ENCODE measurements around the gene PDPN.

The PDPN gene

GRCh38 chr1:13583595-13583965 is at the start of gene PDPN:
Gene PDPN, plus strand, starts transcription at chr1:13583832. Its CDS starts 202 bp downstream, at chr1:13584034.
- H3K4me3 ChIP-seq (ENCODE audit: control insufficient read depth, low read depth, low read length): peak within 1 kb of the TSS; percentile 50
- no peak for DNase-seq (ENCODE audit: low read depth)
- no peak for TF ChIP-seq CTCF (conservative IDR thresholded peaks at IDR 0.05; ENCODE audit: control insufficient read depth, insufficient read depth, low read depth, low read length)

- TF ChIP-seq CTCF (conservative IDR thresholded peaks at IDR 0.05; ENCODE audit: control insufficient read depth, insufficient read depth, low read depth, low read length): no peak
- DNase-seq (ENCODE audit: low read depth): no peak
- H3K4me3 ChIP-seq (ENCODE audit: control insufficient read depth, low read depth, low read length): no peak overlapping the region
Measured at GRCh38 chr1:13535227-13535626, 48.4 kb upstream of the PDPN start.

- TF ChIP-seq CTCF (conservative IDR thresholded peaks at IDR 0.05; ENCODE audit: control insufficient read depth, insufficient read depth, low read depth, low read length): no peak
- no peak for DNase-seq (ENCODE audit: low read depth)
- no peak overlapping the region for H3K4me3 ChIP-seq (ENCODE audit: control insufficient read depth, low read depth, low read length)
Measured at GRCh38 chr1:13536571-13536970, 47.1 kb upstream of the PDPN start.

GRCh38 chr1:13538832-13539231 is 44.8 kb upstream of the PDPN start:
- DNase-seq (ENCODE audit: low read depth): no peak
- no peak overlapping the region for H3K4me3 ChIP-seq (ENCODE audit: control insufficient read depth, low read depth, low read length)
- TF ChIP-seq CTCF (conservative IDR thresholded peaks at IDR 0.05; ENCODE audit: control insufficient read depth, insufficient read depth, low read depth, low read length): no peak

GRCh38 chr1:13539683-13540082 is 43.9 kb upstream of the PDPN start:
- TF ChIP-seq CTCF (conservative IDR thresholded peaks at IDR 0.05; ENCODE audit: control insufficient read depth, insufficient read depth, low read depth, low read length): no peak
- no peak overlapping the region for H3K4me3 ChIP-seq (ENCODE audit: control insufficient read depth, low read depth, low read length)
- no peak for DNase-seq (ENCODE audit: low read depth)

GRCh38 chr1:13540866-13541265 is 42.8 kb upstream of the PDPN start:
- TF ChIP-seq CTCF (conservative IDR thresholded peaks at IDR 0.05; ENCODE audit: control insufficient read depth, insufficient read depth, low read depth, low read length): no peak
- H3K4me3 ChIP-seq (ENCODE audit: control insufficient read depth, low read depth, low read length): no peak overlapping the region

More at GRCh38 chr1:13540866-13541265, 42.8 kb upstream of the PDPN start:
- no peak for DNase-seq (ENCODE audit: low read depth)

Data from fibroblast of mammary gland (primary cell).